Peyer's patch (tissue), 4 donors: ENCODE data around the gene COL27A1. TPM values are rescaled to one million over a fixed set of nuclear protein-coding genes. Genes with fewer than 3 reads are reported as not detected.
"Not testable (repeated sequence)": the region's sequence is repeated elsewhere in the genome, so short reads cannot be mapped to it uniquely, and the experiment has no call there.

Experiments used
- DNase-seq, 3 donors: peaks; one replicate each; pipeline ENCODE4 v3.0.0-alpha.2; 2017 to 2019
- H3K27ac ChIP-seq, 4 donors: fragments of 200-600 bp; sonication (generic); one replicate each; pipeline ENCODE4 v1.5.1; 2016 to 2019
- H3K27me3 ChIP-seq, 2 donors: fragments of 200-600 bp; sonication (generic); one replicate each; pipeline ENCODE4 v1.5.1; 2019
- H3K36me3 ChIP-seq, 3 donors: fragments of 200-600 bp; sonication (generic); one replicate each; pipeline ENCODE4 v1.5.1; 2016 to 2019
- H3K4me1 ChIP-seq, 4 donors: fragments of 200-600 bp; sonication (generic); one replicate each; pipeline ENCODE4 v1.5.1; 2016 to 2019
- H3K4me3 ChIP-seq, 4 donors: fragments of 200-600 bp; sonication (generic); 1 replicate in 3 of 4; 2 replicates in 1 of 4; pipeline ENCODE4 v1.5.1; 2016 to 2019; ENCODE audit warnings: mild to moderate bottlenecking in 1 of 4
- H3K9me3 ChIP-seq, 4 donors: fragments of 200-600 bp; sonication (generic); one replicate each; pipeline ENCODE4 v1.5.1; 2016 to 2019; ENCODE audit warnings: mild to moderate bottlenecking in 1 of 4
- POLR2A ChIP-seq, 2 donors: fragments of 450-650 bp; IDR thresholded peaks; one replicate each; pipeline ENCODE4 v1.5.1; 2017; ENCODE audit warnings: antibody characterized with exemption in 2 of 2, mild to moderate bottlenecking in 2 of 2, moderate library complexity in 2 of 2
- total RNA-seq, 4 donors: library from RNA; depleted of rRNA; stranded (reverse); fragments of >200 nt; gene quantifications; one replicate each; pipeline ENCODE4 v1.1.0, GENCODE V29; 2016
- TF ChIP-seq, protein P1 (sequence below), 6 experiments: fragments of 450-650 bp in 4 of 6; fragments of 200-600 bp in 2 of 6; sonication (generic) in 1 of 6; IDR thresholded peaks; one replicate each; pipeline ENCODE4 v1.5.1; 2017 to 2019; ENCODE audit warnings: antibody characterized with exemption in 6 of 6, mild to moderate bottlenecking in 3 of 6, moderate library complexity in 1 of 6

COL27A1 gene
- total RNA-seq, 4 donors from 2014 or later = 5.8 to 23.1 (median 7.2) TPM

DNA sequence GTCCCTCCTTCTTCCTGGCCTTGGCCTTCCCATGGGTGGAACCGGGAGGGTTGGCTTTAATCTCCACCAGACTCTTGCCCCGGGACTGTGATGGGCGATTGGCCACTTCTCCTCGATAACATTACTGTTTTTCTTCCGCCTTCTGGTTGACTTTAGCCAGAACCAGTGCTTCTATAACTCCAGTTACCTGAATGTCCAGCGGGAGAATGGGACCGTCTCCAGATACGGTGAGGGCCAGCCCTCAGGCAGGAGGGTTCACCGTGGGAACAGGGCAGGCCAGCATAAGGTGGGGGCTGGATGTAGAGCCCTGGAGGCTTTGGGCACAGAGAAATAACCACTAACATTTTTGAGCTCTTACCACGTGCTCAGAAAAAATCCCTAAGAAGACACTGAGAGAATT, 175.3 kb downstream of the COL27A1 start:
- Histone ChIP-seq H3K4me1 (no peaks in the 10 kb centered on the region), H3K27ac (no peak overlapping the region), H3K4me3 (no peak overlapping the region), H3K9me3 (no peaks in the 10 kb centered on the region), H3K36me3 (peaks cover 0 to 5% (median 0%) of the 10 kb centered on the region in 3 donors), H3K27me3 (no peaks in the 10 kb centered on the region)
- DNase-seq = no peak
- no peak for TF ChIP-seq POLR2A (IDR thresholded peaks at IDR 0.05)
- TF ChIP-seq, protein P1, sequence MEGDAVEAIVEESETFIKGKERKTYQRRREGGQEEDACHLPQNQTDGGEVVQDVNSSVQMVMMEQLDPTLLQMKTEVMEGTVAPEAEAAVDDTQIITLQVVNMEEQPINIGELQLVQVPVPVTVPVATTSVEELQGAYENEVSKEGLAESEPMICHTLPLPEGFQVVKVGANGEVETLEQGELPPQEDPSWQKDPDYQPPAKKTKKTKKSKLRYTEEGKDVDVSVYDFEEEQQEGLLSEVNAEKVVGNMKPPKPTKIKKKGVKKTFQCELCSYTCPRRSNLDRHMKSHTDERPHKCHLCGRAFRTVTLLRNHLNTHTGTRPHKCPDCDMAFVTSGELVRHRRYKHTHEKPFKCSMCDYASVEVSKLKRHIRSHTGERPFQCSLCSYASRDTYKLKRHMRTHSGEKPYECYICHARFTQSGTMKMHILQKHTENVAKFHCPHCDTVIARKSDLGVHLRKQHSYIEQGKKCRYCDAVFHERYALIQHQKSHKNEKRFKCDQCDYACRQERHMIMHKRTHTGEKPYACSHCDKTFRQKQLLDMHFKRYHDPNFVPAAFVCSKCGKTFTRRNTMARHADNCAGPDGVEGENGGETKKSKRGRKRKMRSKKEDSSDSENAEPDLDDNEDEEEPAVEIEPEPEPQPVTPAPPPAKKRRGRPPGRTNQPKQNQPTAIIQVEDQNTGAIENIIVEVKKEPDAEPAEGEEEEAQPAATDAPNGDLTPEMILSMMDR (IDR thresholded peaks at IDR 0.05) = no peak

DNA sequence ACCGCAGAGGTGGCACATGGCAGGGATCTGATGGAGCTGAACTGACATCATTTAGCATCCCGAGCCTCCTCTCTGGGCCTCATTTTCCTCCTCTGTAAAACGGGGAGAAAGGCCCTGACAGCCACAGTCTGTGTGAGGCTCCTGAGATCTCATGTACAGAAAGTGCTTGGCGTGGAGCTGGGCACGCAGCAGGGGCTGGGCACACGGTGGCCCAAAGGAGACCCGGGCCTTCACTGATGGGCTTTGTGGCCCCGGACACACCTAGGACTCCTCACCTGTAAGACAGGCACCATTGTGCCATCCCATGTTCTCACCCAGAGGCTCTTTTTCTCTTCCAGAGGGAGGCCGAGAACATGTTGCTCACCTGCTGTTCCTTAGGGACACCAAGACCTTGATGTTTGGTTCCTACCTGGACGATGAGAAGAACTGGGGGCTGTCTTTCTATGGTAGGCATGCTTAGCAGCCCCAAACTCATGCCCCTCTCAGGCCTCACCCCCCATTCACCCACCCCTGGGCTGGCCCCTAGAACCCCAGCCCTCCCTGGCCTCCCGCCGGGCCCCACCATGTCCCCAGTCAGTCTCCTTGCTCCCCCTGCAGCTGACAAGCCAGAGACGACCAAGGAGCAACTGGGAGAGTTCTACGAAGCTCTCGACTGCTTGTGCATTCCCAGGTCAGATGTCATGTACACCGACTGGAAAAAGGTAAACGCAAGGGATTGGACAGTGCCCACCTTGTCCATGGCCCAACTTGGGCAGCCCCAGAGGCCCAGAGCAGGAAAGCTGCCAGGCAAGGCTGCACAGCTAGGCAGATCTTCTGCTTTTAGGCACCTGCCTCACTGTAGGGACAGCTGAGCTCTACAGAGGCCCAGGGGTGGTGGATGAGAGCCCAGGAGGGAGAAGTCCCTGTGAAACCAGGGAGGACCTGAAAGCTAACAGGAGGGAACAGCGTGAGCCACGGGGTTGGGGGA, 176.2 kb downstream of the COL27A1 start:
- not testable (repeated sequence) for H3K4me3 ChIP-seq, H3K27me3 ChIP-seq, H3K9me3 ChIP-seq, H3K4me1 ChIP-seq, H3K27ac ChIP-seq, DNase-seq
- H3K36me3 ChIP-seq = peaks cover 0 to 14% (median 0%) of the 10 kb centered on the region in 3 donors

DNA sequence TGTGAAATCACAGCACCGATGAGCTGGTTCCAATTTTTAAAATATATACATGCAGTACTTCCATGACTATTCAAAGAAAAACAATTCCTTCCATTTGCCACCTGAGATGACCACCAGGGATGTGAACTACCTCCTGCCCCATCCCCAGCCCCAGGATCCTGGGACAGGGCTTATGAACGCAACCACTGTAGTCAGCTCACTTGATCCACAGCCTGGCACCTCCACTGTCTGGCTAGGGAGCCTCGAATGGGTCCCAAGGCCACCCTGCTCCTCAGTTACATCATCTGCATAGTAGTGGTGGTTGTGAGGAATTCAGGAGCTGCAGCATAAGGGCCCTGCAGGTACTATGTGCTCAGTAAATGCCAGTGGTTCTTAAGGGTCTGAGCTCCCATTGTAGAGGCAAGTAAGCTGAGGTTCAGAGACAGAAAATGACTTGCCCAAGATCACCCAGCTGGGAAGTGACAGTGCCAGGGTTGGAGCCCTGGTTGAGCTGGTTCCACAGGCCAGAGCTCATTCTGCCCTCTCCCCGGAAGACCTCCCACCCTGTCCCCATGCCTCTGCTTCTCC, 177.2 kb downstream of the COL27A1 start:
- DNase-seq, H3K9me3 ChIP-seq: not testable (repeated sequence)

DNA sequence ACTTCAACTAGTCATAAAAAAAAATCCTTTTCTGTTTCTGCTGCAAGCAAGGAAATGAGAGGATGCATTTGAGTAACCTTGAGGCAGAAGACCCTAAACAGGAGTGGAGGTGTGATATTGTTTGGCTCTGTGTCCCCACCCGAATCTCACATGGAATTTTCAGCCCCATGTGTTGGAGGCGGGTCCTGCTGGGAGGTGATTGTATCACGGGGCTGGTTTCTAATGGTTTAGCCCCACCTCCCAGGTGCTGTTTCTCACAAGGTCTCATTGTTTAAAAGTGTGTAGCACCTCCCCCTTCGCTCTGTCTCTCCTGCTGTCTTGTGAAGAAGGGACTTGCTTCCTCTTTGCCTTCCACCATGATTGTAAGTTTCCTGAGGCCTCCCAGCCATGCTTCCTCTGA, 178.4 kb downstream of the COL27A1 start:
- H3K4me3 ChIP-seq, H3K4me1 ChIP-seq, H3K9me3 ChIP-seq, DNase-seq, H3K27me3 ChIP-seq, H3K27ac ChIP-seq: not testable (repeated sequence)
- H3K36me3 ChIP-seq = peaks cover 0 to 36% (median 0%) of the 10 kb centered on the region in 3 donors

More for the DNA sequence above, 177.2 kb downstream of the COL27A1 start:
- H3K27ac ChIP-seq, H3K4me1 ChIP-seq, H3K4me3 ChIP-seq, H3K27me3 ChIP-seq: not testable (repeated sequence)
- peaks cover 0 to 25% (median 0%) of the 10 kb centered on the region in 3 donors for H3K36me3 ChIP-seq

DNA sequence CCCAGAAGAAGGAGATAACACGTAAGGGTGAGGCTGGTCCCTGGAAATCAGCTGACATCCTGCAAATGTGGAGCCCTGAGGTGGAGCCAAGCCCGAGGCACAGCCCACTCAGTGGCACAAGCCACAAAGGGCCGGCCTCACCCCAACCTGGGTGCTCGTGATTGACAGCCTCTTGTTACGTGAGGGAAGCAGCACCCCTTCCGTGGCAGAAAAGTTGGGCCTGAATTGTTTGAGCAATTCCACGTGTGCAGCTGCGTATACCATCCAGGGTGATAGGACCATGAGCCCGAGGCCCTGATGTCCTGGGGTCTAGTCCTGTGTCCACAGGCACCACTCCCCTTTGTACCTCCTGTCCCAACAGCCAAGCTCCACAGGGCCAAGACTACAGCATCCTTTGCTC, 179.2 kb downstream of the COL27A1 start:
- Histone ChIP-seq H3K4me1 (no peaks in the 10 kb centered on the region), H3K36me3 (peaks cover 0 to 44% (median 0%) of the 10 kb centered on the region in 3 donors), H3K27me3 (no peaks in the 10 kb centered on the region), H3K27ac (no peak overlapping the region), H3K9me3 (no peaks in the 10 kb centered on the region), H3K4me3 (no peak overlapping the region)
- no peak for TF ChIP-seq POLR2A (IDR thresholded peaks at IDR 0.05)
- TF ChIP-seq, protein P1 (IDR thresholded peaks at IDR 0.05) = no peak
- no peak for DNase-seq

DNA sequence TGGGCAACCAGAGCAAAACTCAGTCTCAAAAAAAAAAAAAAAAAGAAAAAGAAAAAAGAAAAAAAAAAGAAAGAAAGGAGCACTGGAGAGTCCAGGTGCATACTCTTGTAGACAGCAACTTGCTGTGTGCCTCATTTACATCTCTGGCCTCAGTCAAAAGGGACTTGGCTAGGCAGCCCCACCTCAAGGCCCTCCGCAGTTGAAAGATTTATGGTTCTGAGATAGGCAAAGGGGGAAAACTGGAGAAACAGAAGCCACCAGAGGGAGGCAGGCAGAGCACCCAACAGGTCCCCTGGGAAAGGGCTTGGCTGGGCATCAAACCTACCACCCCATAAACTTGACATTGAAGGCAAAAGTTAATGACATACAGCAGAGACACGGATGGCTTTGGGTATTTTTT, 180.4 kb downstream of the COL27A1 start:
- H3K4me3 ChIP-seq = no peak overlapping the region
- no peak overlapping the region for H3K27ac ChIP-seq
- H3K4me1 ChIP-seq = no peaks in the 10 kb centered on the region
- no peaks in the 10 kb centered on the region for H3K9me3 ChIP-seq
- no peak for DNase-seq
- H3K27me3 ChIP-seq = no peaks in the 10 kb centered on the region
- peaks cover 0 to 57% (median 0%) of the 10 kb centered on the region in 3 donors for H3K36me3 ChIP-seq
- TF ChIP-seq, protein P1 (IDR thresholded peaks at IDR 0.05) = no peak
- no peak for TF ChIP-seq POLR2A (IDR thresholded peaks at IDR 0.05)

DNA sequence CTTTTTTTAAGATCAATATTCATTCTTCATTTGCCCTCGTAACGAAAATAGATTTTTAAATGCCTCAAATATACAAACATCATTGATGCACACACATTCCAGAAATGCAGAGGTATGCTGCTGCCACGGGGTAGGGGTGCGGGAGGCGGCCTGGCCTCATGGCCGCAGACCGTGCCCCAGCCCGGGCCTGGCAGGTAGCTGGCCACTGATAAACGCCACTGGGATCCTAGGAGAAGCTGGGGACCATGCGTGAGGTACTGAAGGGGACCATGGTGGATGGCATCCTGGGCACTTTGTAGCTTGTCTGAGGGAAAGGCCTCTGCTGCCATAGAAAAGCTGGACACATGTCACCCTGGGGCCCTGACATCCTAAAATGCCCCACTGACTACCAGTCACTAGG, 180.8 kb downstream of the COL27A1 start:
- Histone ChIP-seq H3K4me1 (no peaks in the 10 kb centered on the region), H3K9me3 (no peaks in the 10 kb centered on the region), H3K36me3 (peaks cover 0 to 61% (median 0%) of the 10 kb centered on the region in 3 donors), H3K4me3 (no peak overlapping the region), H3K27me3 (no peaks in the 10 kb centered on the region), H3K27ac (no peak overlapping the region)
- DNase-seq = no peak
- no peak for TF ChIP-seq POLR2A (IDR thresholded peaks at IDR 0.05)
- TF ChIP-seq, protein P1 (IDR thresholded peaks at IDR 0.05) = no peak
